Heart left ventricle (tissue), 13 donors: ENCODE results near the gene FGA.

Experiments
- POLR2A ChIP-seq, 2 donors: fragments of 450-650 bp; IDR thresholded peaks; one replicate each; pipeline ENCODE4 v1.6.1; 2017; ENCODE audit warnings: antibody characterized with exemption in 2 of 2, mild to moderate bottlenecking in 2 of 2, moderate library complexity in 2 of 2
- TF ChIP-seq, protein P1 (sequence below), 12 donors: fragments of 200-600 bp; sonication (generic) in 4 of 12; IDR thresholded peaks; one replicate each; pipeline versions ENCODE4 v1.5.0 to v1.8.0; 2018 to 2022; ENCODE audit warnings: antibody characterized with exemption in 12 of 12, mild to moderate bottlenecking in 5 of 12
- donor health status: ischemic (EF 13 %, LVEDD 7.1; RV severe dilation, severe dysfunction).
- donor health status: DM: no; HTN: yes; CAD: no.
- donor health status: DM: no; HTN: no; CAD: no.
- donor health status: ischemic (EF 25% LVEDD 6.9; RV normal size, moderate dysfunction).
- donor health status: ischemic (EF 25% LVEDD 5.7; RV mildly dilated, moderate dysfunction).
- donor health status: ischemic (EF 35%, LVEDD 5.7; RV mildly dilated, moderate dysfunction).
- donor health status: nonischemic (EF 11% LVEDD 7.7; RV severe dilation, severe dysfunction).
- donor health status: DM: yes; HTN: yes; CAD: no.
- donor health status: PGD.
- donor health status: ischemic (EF 29% LVEDD 5.4; RV normal size, mild dysfunction).
- donor health status: nonischemic (EF 23%, LVEDD 6.1; RV moderate dilation, normal function).

DNA sequence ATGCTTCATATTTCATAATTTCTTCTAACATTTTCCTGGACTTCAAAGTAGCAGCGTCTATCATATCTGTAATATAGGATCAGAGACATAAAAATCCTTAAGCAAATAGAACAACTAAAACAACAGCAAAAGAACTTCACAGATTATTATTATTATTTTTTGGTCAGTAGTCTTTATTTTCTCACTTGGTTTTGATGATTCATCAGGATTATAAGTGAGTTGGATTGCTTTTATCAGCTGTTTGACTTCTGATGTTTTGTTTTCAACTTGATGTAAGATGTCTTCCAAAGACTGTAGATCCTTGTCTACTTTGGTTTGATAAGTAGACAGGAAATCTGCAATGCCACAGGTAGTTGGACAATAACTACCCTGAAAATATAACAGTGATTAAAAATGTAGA is 21.3 kb upstream of the FGA start:
- TF ChIP-seq, protein P1, sequence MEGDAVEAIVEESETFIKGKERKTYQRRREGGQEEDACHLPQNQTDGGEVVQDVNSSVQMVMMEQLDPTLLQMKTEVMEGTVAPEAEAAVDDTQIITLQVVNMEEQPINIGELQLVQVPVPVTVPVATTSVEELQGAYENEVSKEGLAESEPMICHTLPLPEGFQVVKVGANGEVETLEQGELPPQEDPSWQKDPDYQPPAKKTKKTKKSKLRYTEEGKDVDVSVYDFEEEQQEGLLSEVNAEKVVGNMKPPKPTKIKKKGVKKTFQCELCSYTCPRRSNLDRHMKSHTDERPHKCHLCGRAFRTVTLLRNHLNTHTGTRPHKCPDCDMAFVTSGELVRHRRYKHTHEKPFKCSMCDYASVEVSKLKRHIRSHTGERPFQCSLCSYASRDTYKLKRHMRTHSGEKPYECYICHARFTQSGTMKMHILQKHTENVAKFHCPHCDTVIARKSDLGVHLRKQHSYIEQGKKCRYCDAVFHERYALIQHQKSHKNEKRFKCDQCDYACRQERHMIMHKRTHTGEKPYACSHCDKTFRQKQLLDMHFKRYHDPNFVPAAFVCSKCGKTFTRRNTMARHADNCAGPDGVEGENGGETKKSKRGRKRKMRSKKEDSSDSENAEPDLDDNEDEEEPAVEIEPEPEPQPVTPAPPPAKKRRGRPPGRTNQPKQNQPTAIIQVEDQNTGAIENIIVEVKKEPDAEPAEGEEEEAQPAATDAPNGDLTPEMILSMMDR (IDR thresholded peaks at IDR 0.05) = no peak
- TF ChIP-seq POLR2A (IDR thresholded peaks at IDR 0.05) = no peak
